Measurements from ENCODE around the gene ITGB1. TPM values are rescaled to one million over a fixed set of nuclear protein-coding genes. Genes with fewer than 3 reads are reported as not detected.

ITGB1 gene
- total and polyA plus RNA-seq, 10 donors: 31.5 to 555 (median 316) TPM

- Histone ChIP-seq H3K4me3 (no peak overlapping the region), H3K36me3 (peaks cover 0 to 44% (median 6%) of the 10 kb centered on the region in 6 donors), H3K9me3 (no peaks in the 10 kb centered on the region), H3K4me1 (peaks cover 0 to 5% (median 0%) of the 10 kb centered on the region in 6 donors), H3K27ac (no peak overlapping the region), H3K27me3 (replicated peaks in 1 of 7) (no peaks in the 10 kb centered on the region)
- 87 to 97% (median 89%) methylated on average over 2 of the region's 2 CpGs for WGBS, 5 donors
- TF ChIP-seq CTCF (IDR thresholded peaks at IDR 0.05 in 8 of 11, conservative IDR thresholded peaks at IDR 0.05 in 3 of 11) (no peak), POLR2AphosphoS5 (IDR thresholded peaks at IDR 0.05) (no peak), POLR2A (IDR thresholded peaks at IDR 0.05) (no peak)
- intact Hi-C loops (cut with DNase I; ENCODE audit: low total_unique reads): no loop called here
- no peak for DNase-seq
Measured at GRCh38 chr10:32893916-32894664, 63.9 kb downstream of the ITGB1 start.

GRCh38 chr10:32893434-32893833, 64.6 kb downstream of the ITGB1 start:
- peaks cover 0 to 5% (median 0%) of the 10 kb centered on the region in 6 donors for H3K4me1 ChIP-seq
- DNase-seq: no peak
- peak in 2 of 3 donors; percentile 7 to 25 for TF ChIP-seq POLR2AphosphoS5 (IDR thresholded peaks at IDR 0.05)
- TF ChIP-seq POLR2A (IDR thresholded peaks at IDR 0.05): no peak
- no peak for TF ChIP-seq CTCF (IDR thresholded peaks at IDR 0.05 in 8 of 11, conservative IDR thresholded peaks at IDR 0.05 in 3 of 11)
- H3K4me3 ChIP-seq: no peak overlapping the region
- H3K9me3 ChIP-seq: no peaks in the 10 kb centered on the region
- intact Hi-C loops (cut with DNase I; ENCODE audit: low total_unique reads): no loop called here
- no peak overlapping the region for H3K27ac ChIP-seq
- 42 to 59% (median 52%) methylated on average over 3 of the region's 3 CpGs for WGBS, 5 donors
- no peaks in the 10 kb centered on the region for H3K27me3 ChIP-seq (replicated peaks in 1 of 7)
- peaks cover 0 to 38% (median 6%) of the 10 kb centered on the region in 6 donors for H3K36me3 ChIP-seq

GRCh38 chr10:32891261-32891660, 66.8 kb downstream of the ITGB1 start:
- Histone ChIP-seq H3K27me3 (replicated peaks in 1 of 7) (no peaks in the 10 kb centered on the region), H3K4me1 (peaks cover 0 to 5% (median 0%) of the 10 kb centered on the region in 6 donors), H3K36me3 (peaks cover 0 to 16% (median under 1%) of the 10 kb centered on the region in 6 donors), H3K4me3 (no peak overlapping the region), H3K27ac (no peak overlapping the region), H3K9me3 (no peaks in the 10 kb centered on the region)
- intact Hi-C loops (cut with DNase I; ENCODE audit: low total_unique reads): no loop called here
- DNase-seq: no peak
- TF ChIP-seq CTCF (IDR thresholded peaks at IDR 0.05 in 8 of 11, conservative IDR thresholded peaks at IDR 0.05 in 3 of 11) (no peak), POLR2AphosphoS5 (IDR thresholded peaks at IDR 0.05) (no peak), POLR2A (IDR thresholded peaks at IDR 0.05) (no peak)
- WGBS, 5 donors: 84 to 94% (median 89%) methylated on average over 8 of the region's 8 CpGs

- TF ChIP-seq POLR2A (IDR thresholded peaks at IDR 0.05) (no peak), CTCF (IDR thresholded peaks at IDR 0.05 in 8 of 11, conservative IDR thresholded peaks at IDR 0.05 in 3 of 11) (no peak), POLR2AphosphoS5 (IDR thresholded peaks at IDR 0.05) (no peak)
- Histone ChIP-seq H3K27me3 (replicated peaks in 1 of 7) (no peaks in the 10 kb centered on the region), H3K9me3 (no peaks in the 10 kb centered on the region), H3K36me3 (peaks cover 0 to 8% (median 0%) of the 10 kb centered on the region in 6 donors), H3K4me3 (no peak overlapping the region), H3K4me1 (peaks cover 0 to 5% (median 0%) of the 10 kb centered on the region in 6 donors), H3K27ac (no peak overlapping the region)
- 57 to 94% (median 85%) methylated on average over 3 of the region's 3 CpGs for WGBS, 5 donors
- no peak for DNase-seq
- intact Hi-C loops (cut with DNase I; ENCODE audit: low total_unique reads): no loop called here
Measured at GRCh38 chr10:32890444-32890843, 67.6 kb downstream of the ITGB1 start.
